ENCODE data around the gene EHMT1. TPM values are rescaled to one million over a fixed set of nuclear protein-coding genes. Genes with fewer than 3 reads are reported as not detected.

The EHMT1 gene
- total and polyA plus RNA-seq, 9 of the 15 experiments (the other 6 are each of a cell fraction or from before 2014, with no cell fraction given): 2.2 to 76.0 (median 36.4) TPM

DNA sequence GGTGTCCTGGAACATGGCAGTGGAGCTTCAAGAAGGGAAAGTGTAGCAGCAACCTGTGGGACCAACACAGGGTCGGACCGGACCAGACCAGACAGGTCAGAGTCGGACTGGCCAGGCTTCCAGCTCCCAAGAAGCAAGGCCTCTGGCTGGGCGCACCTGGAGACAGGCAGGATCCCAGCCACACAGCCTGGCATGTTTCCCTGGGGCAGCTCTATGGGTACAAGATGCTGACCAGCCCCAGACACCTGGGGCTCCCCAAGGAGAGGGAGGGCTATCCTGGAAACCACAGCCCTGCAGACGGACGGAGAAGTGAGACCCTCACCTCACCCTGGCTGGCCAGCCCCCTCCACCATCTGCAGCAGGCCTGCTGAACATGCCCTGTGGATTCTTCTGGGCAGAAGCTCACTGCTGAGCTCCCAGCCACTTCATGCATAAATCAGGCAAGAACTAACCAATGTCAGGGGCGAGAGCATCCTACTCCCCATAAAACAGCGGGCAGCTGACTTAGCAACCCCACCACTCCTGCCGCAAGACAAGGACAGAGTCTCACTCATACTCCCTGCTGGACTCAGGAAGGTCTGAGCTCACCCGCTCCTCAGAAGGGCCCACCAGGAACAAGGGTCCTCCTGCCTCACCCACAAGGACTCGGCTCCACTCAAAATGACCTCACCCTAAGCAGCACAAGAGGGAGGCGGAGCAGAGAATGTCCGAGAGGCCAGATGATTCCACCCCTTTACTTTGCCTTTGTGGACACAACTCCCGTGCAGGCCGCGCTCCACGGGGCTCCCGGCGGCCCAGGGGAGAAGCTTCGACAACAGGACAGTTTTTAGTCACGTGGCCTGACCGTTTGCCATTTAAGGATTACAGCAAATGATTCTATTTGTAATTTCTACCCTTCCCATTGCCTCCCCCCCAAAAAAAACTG is 37.2 kb upstream of the EHMT1 start:
- intact Hi-C loops (cut with micrococcal nuclease): loop anchor here (10.0 kb wide), 1 partner anchor 93 kb away; no protein-coding TSS in a partner anchor
- FAIRE-seq: no peak
- whole genome bisulfite sequencing (ENCODE audit: insufficient coverage, low coverage, missing lambda C conversion rate): 85% methylated on average over 20 of the region's 22 CpGs

More for the DNA sequence above, 37.2 kb upstream of the EHMT1 start:
- POLR2A ChIA-PET: interaction anchor here (0.6 to 1.5 kb wide), 5 partner anchors 9 to 315 kb away, joined by 3 to 5 read pairs (median 4); partner anchors contain the start of gene ZMYND19
- Histone ChIP-seq H2AFZ (ENCODE audit: low read depth, low read length) (no peak overlapping the region), H3K9me1 (ENCODE audit: control insufficient read depth, insufficient read depth, low read length) (peaks cover 8% of the 10 kb centered on the region), H3K9ac (ENCODE audit: insufficient read depth in 1 of 2, low read depth in 2 of 2, low read length in 2 of 2) (peak overlapping the region in 1 of 2 experiments; percentile 80; a peak in 2 of 4 replicates), H4K20me1 (replicated peaks; ENCODE audit: control insufficient read depth, insufficient read depth, low read length) (peaks cover 4% of the 10 kb centered on the region; the same call in 1 of the 2 replicates), H3K27me3 (ENCODE audit: control insufficient read depth in 2 of 2, insufficient read depth in 2 of 2, low read length in 2 of 2) (no peaks in the 10 kb centered on the region), H3K4me2 (ENCODE audit: insufficient read depth, low read length) (no peak overlapping the region), H3K79me2 (ENCODE audit: control insufficient read depth, insufficient read depth, low read length) (peaks cover 21% of the 10 kb centered on the region), H3K36me3 (ENCODE audit: control insufficient read depth, insufficient read depth, low read length) (peaks cover 75% of the 10 kb centered on the region; the same call in 2 of the 3 replicates), H3K27ac (ENCODE audit: extremely low read depth, low read depth, low read length) (no peak overlapping the region), H3K4me1 (replicated peaks in 1 of 2; ENCODE audit: control insufficient read depth in 2 of 2, insufficient read depth in 2 of 2, low read length in 2 of 2) (peaks cover 11 to 54% of the 10 kb centered on the region in 2 experiments), H3K9me3 (replicated peaks; ENCODE audit: control insufficient read depth, insufficient read depth, low read depth, low read length) (no peaks in the 10 kb centered on the region), H3K4me3 (no peak overlapping the region)
- in situ Hi-C loops (cut with MboI): no loop called here
- CTCF ChIA-PET (ENCODE audit: low intra/inter-chr PET ratio): no interaction called here
- DNase-seq (ENCODE audit: extremely low read depth in 1 of 4, low spot score in 3 of 4): no peak
- BruUV-seq (replicated peaks): no TSS peak
- TF ChIP-seq, protein P1, sequence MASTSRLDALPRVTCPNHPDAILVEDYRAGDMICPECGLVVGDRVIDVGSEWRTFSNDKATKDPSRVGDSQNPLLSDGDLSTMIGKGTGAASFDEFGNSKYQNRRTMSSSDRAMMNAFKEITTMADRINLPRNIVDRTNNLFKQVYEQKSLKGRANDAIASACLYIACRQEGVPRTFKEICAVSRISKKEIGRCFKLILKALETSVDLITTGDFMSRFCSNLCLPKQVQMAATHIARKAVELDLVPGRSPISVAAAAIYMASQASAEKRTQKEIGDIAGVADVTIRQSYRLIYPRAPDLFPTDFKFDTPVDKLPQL (IDR thresholded peaks at IDR 0.05; ENCODE audit: extremely low read depth, insufficient read length): no peak
- TF ChIP-seq CCNT2 (IDR thresholded peaks at IDR 0.05; ENCODE audit: borderline replicate concordance, extremely low read depth, insufficient read length, low read depth, low read length) (no peak), ZSCAN32 (CRISPR knock-in tag; IDR thresholded peaks at IDR 0.05) (no peak), KAT8 (IDR thresholded peaks at IDR 0.05; ENCODE audit: low read depth) (no peak), SMARCA5 (IDR thresholded peaks at IDR 0.05) (no peak), EP300 (IDR thresholded peaks at IDR 0.05; ENCODE audit: low read length) (no peak), THRAP3 (IDR thresholded peaks at IDR 0.05; ENCODE audit: borderline replicate concordance) (0 out of 2 replicates have a peak, but pooled peaks have one; percentile 24), ARNT (IDR thresholded peaks at IDR 0.05) (no peak), ZFP30 (CRISPR knock-in tag; IDR thresholded peaks at IDR 0.05; ENCODE audit: borderline replicate concordance) (no peak), RBM22 (IDR thresholded peaks at IDR 0.05; ENCODE audit: low read depth, low read length, poor library complexity, severe bottlenecking) (peak; percentile 11), RBFOX2 (IDR thresholded peaks at IDR 0.05; ENCODE audit: low read depth, low read length) (peak; percentile 23; the same call in 1 of the 2 replicates)
- TF ChIP-seq, protein P2, sequence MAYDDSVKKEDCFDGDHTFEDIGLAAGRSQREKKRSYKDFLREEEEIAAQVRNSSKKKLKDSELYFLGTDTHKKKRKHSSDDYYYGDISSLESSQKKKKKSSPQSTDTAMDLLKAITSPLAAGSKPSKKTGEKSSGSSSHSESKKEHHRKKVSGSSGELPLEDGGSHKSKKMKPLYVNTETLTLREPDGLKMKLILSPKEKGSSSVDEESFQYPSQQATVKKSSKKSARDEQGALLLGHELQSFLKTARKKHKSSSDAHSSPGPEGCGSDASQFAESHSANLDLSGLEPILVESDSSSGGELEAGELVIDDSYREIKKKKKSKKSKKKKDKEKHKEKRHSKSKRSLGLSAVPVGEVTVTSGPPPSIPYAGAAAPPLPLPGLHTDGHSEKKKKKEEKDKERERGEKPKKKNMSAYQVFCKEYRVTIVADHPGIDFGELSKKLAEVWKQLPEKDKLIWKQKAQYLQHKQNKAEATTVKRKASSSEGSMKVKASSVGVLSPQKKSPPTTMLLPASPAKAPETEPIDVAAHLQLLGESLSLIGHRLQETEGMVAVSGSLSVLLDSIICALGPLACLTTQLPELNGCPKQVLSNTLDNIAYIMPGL (CRISPR knock-in tag; IDR thresholded peaks at IDR 0.05): no peak
- TF ChIP-seq, protein P3, sequence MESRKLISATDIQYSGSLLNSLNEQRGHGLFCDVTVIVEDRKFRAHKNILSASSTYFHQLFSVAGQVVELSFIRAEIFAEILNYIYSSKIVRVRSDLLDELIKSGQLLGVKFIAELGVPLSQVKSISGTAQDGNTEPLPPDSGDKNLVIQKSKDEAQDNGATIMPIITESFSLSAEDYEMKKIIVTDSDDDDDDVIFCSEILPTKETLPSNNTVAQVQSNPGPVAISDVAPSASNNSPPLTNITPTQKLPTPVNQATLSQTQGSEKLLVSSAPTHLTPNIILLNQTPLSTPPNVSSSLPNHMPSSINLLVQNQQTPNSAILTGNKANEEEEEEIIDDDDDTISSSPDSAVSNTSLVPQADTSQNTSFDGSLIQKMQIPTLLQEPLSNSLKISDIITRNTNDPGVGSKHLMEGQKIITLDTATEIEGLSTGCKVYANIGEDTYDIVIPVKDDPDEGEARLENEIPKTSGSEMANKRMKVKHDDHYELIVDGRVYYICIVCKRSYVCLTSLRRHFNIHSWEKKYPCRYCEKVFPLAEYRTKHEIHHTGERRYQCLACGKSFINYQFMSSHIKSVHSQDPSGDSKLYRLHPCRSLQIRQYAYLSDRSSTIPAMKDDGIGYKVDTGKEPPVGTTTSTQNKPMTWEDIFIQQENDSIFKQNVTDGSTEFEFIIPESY (CRISPR knock-in tag; IDR thresholded peaks at IDR 0.05): peak; percentile 66
- TF ChIP-seq, protein P4, sequence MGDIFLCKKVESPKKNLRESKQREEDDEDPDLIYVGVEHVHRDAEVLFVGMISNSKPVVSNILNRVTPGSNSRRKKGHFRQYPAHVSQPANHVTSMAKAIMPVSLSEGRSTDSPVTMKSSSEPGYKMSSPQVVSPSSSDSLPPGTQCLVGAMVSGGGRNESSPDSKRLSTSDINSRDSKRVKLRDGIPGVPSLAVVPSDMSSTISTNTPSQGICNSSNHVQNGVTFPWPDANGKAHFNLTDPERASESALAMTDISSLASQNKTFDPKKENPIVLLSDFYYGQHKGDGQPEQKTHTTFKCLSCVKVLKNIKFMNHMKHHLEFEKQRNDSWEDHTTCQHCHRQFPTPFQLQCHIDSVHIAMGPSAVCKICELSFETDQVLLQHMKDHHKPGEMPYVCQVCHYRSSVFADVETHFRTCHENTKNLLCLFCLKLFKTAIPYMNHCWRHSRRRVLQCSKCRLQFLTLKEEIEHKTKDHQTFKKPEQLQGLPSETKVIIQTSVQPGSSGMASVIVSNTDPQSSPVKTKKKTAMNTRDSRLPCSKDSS (IDR thresholded peaks at IDR 0.05; ENCODE audit: low read depth, partially characterized antibody): no peak
- ATAC-seq: no peak
